Brain microvascular endothelial cell (primary cell): ENCODE results near the gene SSTR5.

Source experiments
- DNase-seq: peaks from one replicate; pipeline ENCODE4 v3.0.0-alpha.2; 2020
- H3K27ac ChIP-seq: fragments of 250-450 bp; sonication (Bioruptor Pico); 2 replicates; pipeline ENCODE4 v1.5.1; 2020; ENCODE audit warnings: mild to moderate bottlenecking, moderate library complexity
- H3K27me3 ChIP-seq: fragments of 250-450 bp; sonication (Bioruptor Pico); replicated peaks from 2 replicates; pipeline ENCODE4 v1.5.1; 2020; ENCODE audit warnings: mild to moderate bottlenecking
- H3K36me3 ChIP-seq: fragments of 250-450 bp; sonication (Bioruptor Pico); replicated peaks from 2 replicates; pipeline ENCODE4 v1.5.1; 2020; ENCODE audit warnings: mild to moderate bottlenecking
- H3K4me3 ChIP-seq: 2 replicates; pipeline ENCODE4 v1.5.1; 2011; ENCODE audit warnings: low read depth, mild to moderate bottlenecking, control low read depth, low read length, moderate library complexity
- CTCF ChIP-seq: IDR thresholded peaks from 2 replicates; pipeline ENCODE4 v1.5.1; 2011; ENCODE audit warnings: low read depth, mild to moderate bottlenecking, moderate library complexity, low read length, control low read depth, inconsistent platforms; ENCODE audit errors: missing control alignments
- in situ Hi-C: cut with HindIII; loops from 2 replicates; pipeline ENCODE4 v1.10.0; 2017; ENCODE audit warnings: low sequenced_read_pairs, low pct_ligation_motif_present

The SSTR5 gene

GRCh38 chr16:1063728-1064127, 8.8 kb upstream of the SSTR5 start:
- Histone ChIP-seq H3K36me3 (no peaks in the 10 kb centered on the region), H3K4me3 (no peak overlapping the region), H3K27me3 (peaks cover 30% of the 10 kb centered on the region), H3K27ac (no peak overlapping the region)
- in situ Hi-C loops = no loop called here
- TF ChIP-seq CTCF = no peak
- no peak for DNase-seq

GRCh38 chr16:1065469-1066128, 6.9 kb upstream of the SSTR5 start:
- no peak for TF ChIP-seq CTCF
- in situ Hi-C loops = no loop called here
- Histone ChIP-seq H3K4me3 (no peak overlapping the region), H3K27me3 (peaks cover 38% of the 10 kb centered on the region), H3K27ac (no peak overlapping the region), H3K36me3 (no peaks in the 10 kb centered on the region)
- DNase-seq = no peak

- in situ Hi-C loops = no loop called here
- TF ChIP-seq CTCF = no peak
- Histone ChIP-seq H3K27me3 (peaks cover 47% of the 10 kb centered on the region), H3K27ac (no peak overlapping the region), H3K36me3 (no peaks in the 10 kb centered on the region), H3K4me3 (no peak overlapping the region)
- DNase-seq = no peak
These were observed 5.9 kb upstream of the SSTR5 start for GRCh38 chr16:1066584-1067172.

GRCh38 chr16:1067629-1068028, 4.9 kb upstream of the SSTR5 start:
- peaks cover 52% of the 10 kb centered on the region for H3K27me3 ChIP-seq
- no peak overlapping the region for H3K27ac ChIP-seq
- H3K36me3 ChIP-seq = no peaks in the 10 kb centered on the region
- no peak overlapping the region for H3K4me3 ChIP-seq
- DNase-seq = no peak
- in situ Hi-C loops = no loop called here
- TF ChIP-seq CTCF = no peak

- DNase-seq = no peak
- H3K27me3 ChIP-seq = peaks cover 58% of the 10 kb centered on the region
- H3K36me3 ChIP-seq = no peaks in the 10 kb centered on the region
- no peak overlapping the region for H3K27ac ChIP-seq
- TF ChIP-seq CTCF = no peak
- in situ Hi-C loops = no loop called here
- H3K4me3 ChIP-seq = no peak overlapping the region
These were observed 4.1 kb upstream of the SSTR5 start for GRCh38 chr16:1068451-1068850.

- Histone ChIP-seq H3K4me3 (no peak overlapping the region), H3K36me3 (no peaks in the 10 kb centered on the region), H3K27me3 (peaks cover 62% of the 10 kb centered on the region), H3K27ac (no peak overlapping the region)
- no peak for DNase-seq
- TF ChIP-seq CTCF = no peak
- in situ Hi-C loops = no loop called here
These were observed 3.4 kb upstream of the SSTR5 start for GRCh38 chr16:1069154-1069553.
